H1 (cell line): ENCODE results near the gene MYO3A. TPM values are rescaled to one million over a fixed set of nuclear protein-coding genes. Genes with fewer than 3 reads are reported as not detected.

Experiments
- CTCF ChIA-PET: fragments of 300-600 bp; sonication (Branson Sonifier 250); formaldehyde crosslinking; loops from one replicate; lab custom pipeline; 2021; ENCODE audit not compliant: partially characterized antibody; lab: Charles Lee
- POLR2A ChIA-PET: fragments of 300-600 bp; sonication (Branson Sonifier 250); formaldehyde crosslinking; loops from one replicate; lab custom pipeline; 2021; ENCODE audit warnings: inconsistent platforms; ENCODE audit not compliant: partially characterized antibody; lab: Charles Lee
- DNase-seq, 2 experiments: peaks; one replicate each; pipeline versions ENCODE4 v3.0.0 to v3.0.0-alpha.2; 2010 to 2022; ENCODE audit warnings: low spot score in 2 of 2, low read depth in 1 of 2, mixed read lengths in 1 of 2
- FAIRE-seq: peaks from 2 replicates; lab custom pipeline; 2011; peaks lifted over from hg19 to GRCh38; lab: Jason Lieb, UNC
- H2AFZ ChIP-seq: 2 replicates; pipeline ENCODE4 v1.8.1; 2012; ENCODE audit warnings: low read length, inconsistent platforms
- H2AK5ac ChIP-seq: 2 replicates; pipeline ENCODE4 v1.6.1; 2013; ENCODE audit warnings: low read depth, low read length
- H2BK120ac ChIP-seq: replicated peaks from 2 replicates; pipeline ENCODE3; 2013; ENCODE audit warnings: low read depth, low read length, inconsistent platforms
- H2BK12ac ChIP-seq: 2 replicates; pipeline ENCODE4 v1.6.1; 2013; ENCODE audit warnings: low read depth, low read length
- H2BK15ac ChIP-seq: 2 replicates; pipeline ENCODE4 v1.6.1; 2013; ENCODE audit warnings: low read length
- H2BK20ac ChIP-seq: 2 replicates; pipeline ENCODE4 v1.6.1; 2013; ENCODE audit warnings: low read length
- H2BK5ac ChIP-seq: 2 replicates; pipeline ENCODE4 v1.6.1; 2013; ENCODE audit warnings: low read depth, low read length
- H3K14ac ChIP-seq: 2 replicates; pipeline ENCODE4 v1.6.1; 2013; ENCODE audit warnings: inconsistent platforms; ENCODE audit not compliant: insufficient read length
- H3K18ac ChIP-seq: 2 replicates; pipeline ENCODE4 v1.6.1; 2013; ENCODE audit warnings: low read length; ENCODE audit errors: extremely low read depth
- H3K23ac ChIP-seq: 2 replicates; pipeline ENCODE4 v1.6.1; 2013; ENCODE audit warnings: inconsistent platforms; ENCODE audit not compliant: insufficient read length
- H3K23me2 ChIP-seq: 2 replicates; pipeline ENCODE4 v1.6.1; 2013; ENCODE audit warnings: low read depth, low read length
- H3K27ac ChIP-seq: 2 replicates; pipeline ENCODE4 v1.6.1; 2011; ENCODE audit warnings: low read depth, low read length, inconsistent platforms
- H3K27me3 ChIP-seq, 4 experiments: replicated peaks in 1 of 4; 1 replicate in 1 of 4; 2 replicates in 3 of 4; pipeline versions ENCODE4 v1.6.1 to v1.8.1; 2011 to 2013; ENCODE audit warnings: low read length in 3 of 4, mild to moderate bottlenecking in 3 of 4, inconsistent platforms in 2 of 4, mixed read lengths in 2 of 4, moderate library complexity in 1 of 4; ENCODE audit not compliant: control insufficient read depth in 3 of 4, insufficient read depth in 3 of 4; ENCODE audit errors: extremely low read depth in 1 of 4
- H3K36me3 ChIP-seq, 4 experiments: 2 replicates each; pipeline versions ENCODE4 v1.6.1 to v1.8.1; 2011 to 2013; ENCODE audit warnings: mild to moderate bottlenecking in 4 of 4, low read length in 3 of 4, moderate library complexity in 2 of 4, control low read depth in 1 of 4, inconsistent platforms in 1 of 4; ENCODE audit not compliant: insufficient read depth in 4 of 4, control insufficient read depth in 2 of 4
- H3K4ac ChIP-seq: replicated peaks from 2 replicates; pipeline ENCODE3; 2013; ENCODE audit warnings: low read length, low read depth, mixed read lengths, inconsistent platforms; ENCODE audit not compliant: insufficient read length
- H3K4me1 ChIP-seq, 4 experiments: replicated peaks in 1 of 4; 1 replicate in 1 of 4; 2 replicates in 3 of 4; pipeline versions ENCODE4 v1.6.1 to v1.8.1; 2011 to 2013; ENCODE audit warnings: low read length in 3 of 4, inconsistent platforms in 2 of 4, mixed read lengths in 1 of 4; ENCODE audit not compliant: insufficient read depth in 4 of 4, control insufficient read depth in 3 of 4
- H3K4me2 ChIP-seq, 2 experiments: 2 replicates each; pipeline versions ENCODE4 v1.6.1 to v1.8.1; 2011 to 2013; ENCODE audit warnings: low read depth in 2 of 2, low read length in 2 of 2, control low read depth in 1 of 2, inconsistent platforms in 1 of 2, mild to moderate bottlenecking in 1 of 2; ENCODE audit not compliant: insufficient read depth in 1 of 2
- H3K4me3 ChIP-seq, 4 experiments: fragments of 200-600, 300-600 bp in 1 of 4; sonication (generic), shearing (Covaris generic), sonication (Bioruptor Twin) in 1 of 4; 2 replicates each; pipeline versions ENCODE4 v1.5.1 to v1.8.1; 2011 to 2016; ENCODE audit warnings: low read length in 4 of 4, low read depth in 3 of 4, control low read depth in 2 of 4, inconsistent platforms in 2 of 4, mild to moderate bottlenecking in 2 of 4, mixed read lengths in 1 of 4, moderate library complexity in 1 of 4; ENCODE audit not compliant: insufficient read depth in 2 of 4; ENCODE audit errors: extremely low read depth in 1 of 4
- H3K56ac ChIP-seq: replicated peaks from 2 replicates; pipeline ENCODE3; 2013; ENCODE audit warnings: low read depth, mild to moderate bottlenecking, mixed read lengths, low read length, inconsistent platforms; ENCODE audit not compliant: insufficient read length
- H3K79me1 ChIP-seq: 2 replicates; pipeline ENCODE4 v1.6.1; 2013; ENCODE audit warnings: low read depth, low read length, control low read depth
- H3K79me2 ChIP-seq, 2 experiments: 2 replicates each; pipeline versions ENCODE4 v1.6.1 to v1.8.1; 2012 to 2013; ENCODE audit warnings: low read length in 2 of 2, mild to moderate bottlenecking in 2 of 2, inconsistent platforms in 1 of 2; ENCODE audit not compliant: insufficient read depth in 2 of 2, control insufficient read depth in 1 of 2
- H3K9ac ChIP-seq, 4 experiments: replicated peaks in 1 of 4; 1 replicate in 1 of 4; 2 replicates in 3 of 4; pipeline versions ENCODE4 v1.6.1 to v1.8.1; 2011 to 2013; ENCODE audit warnings: low read depth in 3 of 4, low read length in 3 of 4, control low read depth in 2 of 4, mild to moderate bottlenecking in 2 of 4, moderate library complexity in 2 of 4, inconsistent platforms in 1 of 4; ENCODE audit errors: extremely low read depth in 1 of 4
- H3K9me3 ChIP-seq, 2 experiments: 2 replicates each; pipeline versions ENCODE4 v1.6.1 to v1.8.1; 2012 to 2013; ENCODE audit warnings: mild to moderate bottlenecking in 2 of 2, moderate library complexity in 2 of 2, control low read depth in 1 of 2, inconsistent platforms in 1 of 2, low read depth in 1 of 2, low read length in 1 of 2, mixed read lengths in 1 of 2; ENCODE audit not compliant: insufficient read depth in 2 of 2
- H4K20me1 ChIP-seq, 2 experiments: replicated peaks in 1 of 2; 2 replicates each; pipeline versions ENCODE3 to v1.8.1; 2011 to 2013; ENCODE audit warnings: inconsistent platforms in 2 of 2, low read length in 2 of 2, mild to moderate bottlenecking in 1 of 2; ENCODE audit not compliant: insufficient read depth in 2 of 2, control insufficient read depth in 1 of 2
- H4K5ac ChIP-seq: 2 replicates; pipeline ENCODE4 v1.6.1; 2013; ENCODE audit warnings: low read length, low read depth, mixed read lengths, inconsistent platforms; ENCODE audit not compliant: insufficient read length
- H4K8ac ChIP-seq: 2 replicates; pipeline ENCODE4 v1.8.0; 2013; ENCODE audit warnings: mild to moderate bottlenecking, moderate library complexity, low read length, inconsistent platforms; ENCODE audit not compliant: insufficient read depth; ENCODE audit errors: extremely low read depth
- H4K91ac ChIP-seq: replicated peaks from 2 replicates; pipeline ENCODE3; 2013; ENCODE audit warnings: low read length, mixed read lengths, inconsistent platforms; ENCODE audit not compliant: insufficient read length
- ATF2 ChIP-seq: IDR thresholded peaks from 2 replicates; pipeline ENCODE4 v1.6.1; 2012; ENCODE audit warnings: low read length, inconsistent platforms
- BRCA1 ChIP-seq: IDR thresholded peaks from 2 replicates; pipeline ENCODE4 v1.6.1; 2012; ENCODE audit warnings: low read depth, low read length, improper control_type of control experiment
- CHD2 ChIP-seq: IDR thresholded peaks from 2 replicates; pipeline ENCODE4 v1.6.1; 2012; ENCODE audit warnings: low read length, improper control_type of control experiment
- CTBP2 ChIP-seq: IDR thresholded peaks from 2 replicates; pipeline ENCODE4 v1.7.0; 2011; ENCODE audit warnings: borderline replicate concordance, mild to moderate bottlenecking, moderate library complexity, mixed read lengths, low read length; ENCODE audit not compliant: insufficient read depth, insufficient read length
- FOSL1 ChIP-seq: IDR thresholded peaks from 2 replicates; pipeline ENCODE4 v1.6.1; 2011; ENCODE audit warnings: mild to moderate bottlenecking, low read depth, low read length, moderate library complexity; ENCODE audit not compliant: insufficient read depth
- KDM1A ChIP-seq: fragments of 200-600, 300-600 bp; sonication (generic); IDR thresholded peaks from 2 replicates; pipeline ENCODE4 v1.7.1; 2016; ENCODE audit warnings: mild to moderate bottlenecking, low read length, borderline replicate concordance
- NRF1 ChIP-seq: IDR thresholded peaks from 2 replicates; pipeline ENCODE4 v1.6.1; 2011; ENCODE audit warnings: mild to moderate bottlenecking, low read depth, low read length, improper control_type of control experiment
- POLR2A ChIP-seq, 2 experiments: IDR thresholded peaks; 1 replicate in 1 of 2; 2 replicates in 1 of 2; pipeline ENCODE4 v1.6.1; 2011; ENCODE audit warnings: low read depth in 2 of 2, low read length in 2 of 2, mild to moderate bottlenecking in 2 of 2; ENCODE audit errors: control extremely low read depth in 1 of 2
- SIN3A ChIP-seq, 2 experiments: IDR thresholded peaks in 1 of 2; conservative IDR thresholded peaks in 1 of 2; 2 replicates each; pipeline ENCODE4 v1.6.1; 2011 to 2012; ENCODE audit warnings: low read length in 2 of 2, improper control_type of control experiment in 1 of 2, low read depth in 1 of 2, mild to moderate bottlenecking in 1 of 2
- SP2 ChIP-seq: IDR thresholded peaks from 2 replicates; pipeline ENCODE4 v1.6.1; 2012; ENCODE audit warnings: mild to moderate bottlenecking, low read length, inconsistent platforms
- SUZ12 ChIP-seq: fragments of 200-600 bp; sonication (generic); IDR thresholded peaks from 2 replicates; pipeline ENCODE4 v1.6.1; 2012; ENCODE audit warnings: mild to moderate bottlenecking, inconsistent platforms, low read length, moderate library complexity, mixed read lengths
- ZNF274 ChIP-seq: IDR thresholded peaks from 2 replicates; pipeline ENCODE4 v1.7.0; 2012; ENCODE audit warnings: low read length, borderline replicate concordance; ENCODE audit errors: extremely low read depth
- WGBS, 2 experiments: shearing (Covaris generic) in 1 of 2; methylation state at CpG; one replicate each; pipeline versions ENCODE4 v1.1.6 to v1.1.7; 2013 to 2015; ENCODE audit warnings: low lambda C conversion rate in 2 of 2, mixed read lengths in 2 of 2, inconsistent platforms in 1 of 2, low coverage in 1 of 2, missing lambda C conversion rate in 1 of 2; ENCODE audit not compliant: insufficient replicate concordance in 2 of 2, insufficient coverage in 1 of 2, insufficient read length in 1 of 2; ENCODE audit errors: extremely low coverage in 1 of 2, missing lambda C conversion rate in 1 of 2; 5-methylcytosine and 5-hydroxymethylcytosine counted together
- polyA plus RNA-seq, 7 experiments: library from polyadenylated mRNA; depleted of rRNA in 3 of 7; stranded (reverse) in 5 of 7; unstranded in 2 of 7; fragments of >200 nt in 5 of 7; fragments of 200-250 nt in 2 of 7; gene quantifications; 1 replicate in 5 of 7; 2 replicates in 1 of 7; 4 replicates in 1 of 7; pipeline versions ENCODE4 v1.2.1 to v1.2.3, GENCODE V29; 2011 to 2013; ENCODE audit warnings: missing spikeins in 2 of 7, mixed read lengths in 2 of 7
- total RNA-seq: library from RNA; stranded (reverse); fragmentation: NEBNext Ultra II Directional; extraction: Animal tissue kit (Norgen Biotek cat#: 25700); gene quantifications from 2 replicates; pipeline ENCODE4 v1.2.1, GENCODE V29; 2021
- TF ChIP-seq, protein P1 (sequence below): IDR thresholded peaks from 2 replicates; pipeline ENCODE4 v1.6.1; 2012; ENCODE audit warnings: inconsistent platforms

The MYO3A gene
- total and polyA plus RNA-seq, 2 of the 8 experiments (the other 6 are each of a cell fraction or from before 2014, with no cell fraction given) = 3.9 to 5.3 TPM

DNA sequence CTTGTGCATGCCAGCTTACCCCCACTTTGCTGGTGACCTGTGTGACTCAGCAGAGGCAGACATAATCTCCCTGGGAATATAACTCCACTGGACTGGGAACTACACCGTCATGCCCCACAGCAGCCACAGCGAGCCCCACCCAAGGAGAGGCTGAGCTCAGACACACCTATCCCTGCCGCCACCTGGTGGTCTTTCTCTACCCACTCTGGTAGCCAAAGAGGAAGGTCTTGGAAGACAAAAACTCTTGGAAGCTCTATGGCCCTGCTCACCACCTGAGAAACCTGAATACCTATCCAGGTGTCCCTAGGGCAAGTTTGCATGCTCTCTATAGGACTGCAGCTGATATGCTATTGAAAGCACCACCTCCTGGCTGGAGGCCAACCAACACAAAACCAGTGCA lies 48.1 kb downstream of the MYO3A start:
- Histone ChIP-seq H2BK120ac (no peak overlapping the region), H3K79me2 (no peaks in the 10 kb centered on the region), H2BK20ac (no peak overlapping the region), H3K4me2 (no peak overlapping the region), H2AFZ (no peak overlapping the region), H4K20me1 (no peaks in the 10 kb centered on the region), H3K4me1 (no peaks in the 10 kb centered on the region), H3K79me1 (no peaks in the 10 kb centered on the region), H3K23ac (no peak overlapping the region), H3K56ac (no peak overlapping the region), H3K27ac (no peak overlapping the region), H3K9ac (no peak overlapping the region), H4K5ac (no peak overlapping the region), H2BK5ac (no peak overlapping the region), H3K27me3 (no peaks in the 10 kb centered on the region), H3K4me3 (no peak overlapping the region), H4K8ac (no peak overlapping the region), H2AK5ac (no peak overlapping the region), H2BK12ac (no peak overlapping the region), H2BK15ac (no peak overlapping the region), H3K9me3 (peaks cover 4 to 5% of the 10 kb centered on the region in 2 experiments; a peak in 2 of 4 replicates), H3K36me3 (0 out of 8 replicates have a peak, but pooled peaks cover 0 to 4% (median 0%) of the 10 kb centered on the region in 4 experiments), H3K4ac (no peak overlapping the region), H4K91ac (no peak overlapping the region), H3K23me2 (no peaks in the 10 kb centered on the region), H3K18ac (no peak overlapping the region), H3K14ac (no peak overlapping the region)
- DNase-seq = no peak
- POLR2A ChIA-PET = no interaction called here
- CTCF ChIA-PET = interaction anchor here (1.4 kb wide), 1 partner anchor 224 kb away, joined by 4 read pairs; no protein-coding TSS in a partner anchor
- 100% methylated on average over 2 of the region's 3 CpGs; no CpG with 5 or more reads in 1 of the 2 experiments for WGBS, 2 experiments
- FAIRE-seq = no peak
- TF ChIP-seq, protein P1, sequence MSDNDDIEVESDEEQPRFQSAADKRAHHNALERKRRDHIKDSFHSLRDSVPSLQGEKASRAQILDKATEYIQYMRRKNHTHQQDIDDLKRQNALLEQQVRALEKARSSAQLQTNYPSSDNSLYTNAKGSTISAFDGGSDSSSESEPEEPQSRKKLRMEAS = no peak
- TF ChIP-seq BRCA1 = no peak
- no peak for TF ChIP-seq ATF2
- no peak for TF ChIP-seq SP2
- no peak for TF ChIP-seq SUZ12
- no peak for TF ChIP-seq POLR2A (IDR thresholded peaks at IDR 0.05; ENCODE audit: control extremely low read depth in 1 of 2, low read depth in 2 of 2, low read length in 2 of 2)
- no peak for TF ChIP-seq FOSL1
- no peak for TF ChIP-seq CTBP2
- TF ChIP-seq ZNF274 = no peak
- no peak for TF ChIP-seq SIN3A (conservative IDR thresholded peaks at IDR 0.05 in 1 of 2, IDR thresholded peaks at IDR 0.05 in 1 of 2; ENCODE audit: low read depth in 1 of 2, low read length in 2 of 2)
- TF ChIP-seq NRF1 = no peak
- TF ChIP-seq KDM1A = no peak
- no peak for TF ChIP-seq CHD2
